T follicular helper cell (primary cell): Measurements from ENCODE around the gene FGFRL1.
"Not testable (repeated sequence)": the region's sequence is repeated elsewhere in the genome, so short reads cannot be mapped to it uniquely, and the experiment has no call there.

ENCODE experiments used
- DNase-seq: peaks from one replicate; pipeline ENCODE4 v3.0.0-alpha.2; 2020; ENCODE audit warnings: low read depth

The FGFRL1 gene

GRCh38 chr4:1039493-1040343 lies 28.3 kb downstream of the FGFRL1 start:
- DNase-seq: no peak

DNA sequence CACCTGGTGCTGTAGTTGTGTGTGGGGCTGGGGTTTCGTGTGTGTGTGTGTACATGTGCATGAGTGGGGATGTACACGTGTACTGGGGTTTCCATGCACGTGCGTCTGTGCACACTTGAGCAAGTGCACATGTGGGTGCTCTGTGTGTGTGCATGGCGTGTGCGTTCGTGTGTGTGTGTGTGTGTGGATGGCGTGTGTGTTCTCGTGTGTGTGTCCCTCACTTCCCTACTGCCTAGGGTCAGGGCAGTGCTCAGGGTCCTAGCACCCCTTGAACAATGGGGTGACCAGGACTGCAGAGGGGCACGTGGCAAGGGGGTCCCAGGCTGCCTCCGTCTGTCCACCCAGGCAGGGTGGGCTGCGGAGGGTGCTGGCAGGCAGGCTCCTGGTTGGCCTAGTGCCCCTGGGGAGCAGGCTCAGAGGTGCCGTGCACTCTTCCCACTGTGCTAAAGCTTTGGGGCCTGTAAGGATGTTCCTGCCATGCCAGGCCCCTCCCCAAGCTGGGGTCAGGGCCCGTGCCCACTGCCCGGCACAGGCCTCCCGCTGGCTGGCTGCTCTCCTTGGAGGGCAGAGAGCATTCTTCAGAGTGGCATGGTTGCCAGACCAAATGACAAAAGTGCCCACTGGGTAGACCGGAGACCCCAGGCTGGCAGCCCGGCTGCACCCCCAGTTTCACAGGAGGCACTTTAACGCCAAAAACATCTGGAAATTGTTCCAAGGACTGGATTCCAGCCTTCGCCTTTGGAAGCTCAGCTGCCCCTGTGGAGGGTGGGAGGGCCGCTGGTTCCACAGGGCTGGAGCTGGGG lies 29.1 kb downstream of the FGFRL1 start:
- DNase-seq: no peak

GRCh38 chr4:1041147-1041935 lies 29.9 kb downstream of the FGFRL1 start:
- DNase-seq: no peak

DNA sequence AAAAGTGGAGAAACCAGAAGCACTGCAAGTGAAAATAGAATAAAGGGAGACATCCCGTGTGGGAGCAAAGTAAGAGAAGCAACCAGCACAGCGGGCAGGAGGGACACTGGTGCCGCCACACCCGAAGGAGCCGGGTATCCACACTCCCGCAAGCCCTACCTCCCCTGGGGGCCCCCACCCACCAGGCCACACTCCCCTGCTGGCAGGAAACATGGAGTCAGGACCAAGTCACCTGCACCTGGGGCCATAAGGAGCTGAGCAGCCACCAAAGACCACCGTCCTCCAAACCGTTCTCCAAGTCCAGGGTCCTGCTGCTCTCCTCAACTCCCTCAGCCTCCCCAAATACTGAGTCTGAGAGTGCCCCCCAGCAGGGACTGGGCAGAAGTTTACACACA lies 30.5 kb downstream of the FGFRL1 start:
- no peak for DNase-seq

DNA sequence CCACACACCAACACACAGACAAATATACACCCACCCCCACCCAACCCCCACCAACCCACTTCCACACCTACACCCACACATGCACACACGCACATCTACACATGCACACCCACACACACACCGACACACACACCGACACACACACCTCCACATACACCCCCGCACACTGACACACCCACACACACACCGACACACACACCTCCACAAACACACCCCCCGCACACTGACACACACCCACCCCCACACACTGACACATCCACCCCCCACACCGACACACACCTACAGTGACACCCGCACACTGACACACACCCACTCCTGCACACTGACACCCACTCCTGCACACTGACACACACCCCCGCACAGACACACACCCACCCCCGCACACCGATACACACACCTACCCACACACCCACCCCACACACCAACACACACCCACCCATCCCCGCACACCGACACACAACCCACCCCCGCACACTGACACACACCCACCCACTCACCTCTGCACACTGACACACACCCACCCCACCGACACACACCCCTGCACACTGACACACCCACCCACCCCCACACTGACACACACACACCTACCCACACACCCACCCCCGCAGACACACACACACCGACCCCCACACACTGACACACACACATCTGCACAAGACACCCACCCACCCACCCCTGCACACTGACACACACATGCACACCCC lies 31.1 kb downstream of the FGFRL1 start:
- DNase-seq: no peak

DNA sequence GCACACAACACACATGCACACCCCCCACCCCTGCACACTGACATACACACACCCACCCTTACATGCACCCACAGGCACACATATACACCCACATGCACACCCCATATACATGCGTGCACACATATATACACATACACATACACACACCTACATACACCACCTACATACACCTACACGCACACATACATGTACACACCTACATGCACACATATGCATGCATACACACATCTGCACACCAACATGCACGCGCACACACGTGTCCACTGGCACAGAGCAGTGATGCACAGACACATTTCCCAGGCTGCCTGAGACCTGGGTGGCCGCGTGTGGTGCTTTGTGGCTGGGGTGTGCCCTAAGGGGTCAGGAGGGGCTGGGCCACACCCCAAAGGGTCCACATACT lies 31.7 kb downstream of the FGFRL1 start:
- no peak for DNase-seq

DNA sequence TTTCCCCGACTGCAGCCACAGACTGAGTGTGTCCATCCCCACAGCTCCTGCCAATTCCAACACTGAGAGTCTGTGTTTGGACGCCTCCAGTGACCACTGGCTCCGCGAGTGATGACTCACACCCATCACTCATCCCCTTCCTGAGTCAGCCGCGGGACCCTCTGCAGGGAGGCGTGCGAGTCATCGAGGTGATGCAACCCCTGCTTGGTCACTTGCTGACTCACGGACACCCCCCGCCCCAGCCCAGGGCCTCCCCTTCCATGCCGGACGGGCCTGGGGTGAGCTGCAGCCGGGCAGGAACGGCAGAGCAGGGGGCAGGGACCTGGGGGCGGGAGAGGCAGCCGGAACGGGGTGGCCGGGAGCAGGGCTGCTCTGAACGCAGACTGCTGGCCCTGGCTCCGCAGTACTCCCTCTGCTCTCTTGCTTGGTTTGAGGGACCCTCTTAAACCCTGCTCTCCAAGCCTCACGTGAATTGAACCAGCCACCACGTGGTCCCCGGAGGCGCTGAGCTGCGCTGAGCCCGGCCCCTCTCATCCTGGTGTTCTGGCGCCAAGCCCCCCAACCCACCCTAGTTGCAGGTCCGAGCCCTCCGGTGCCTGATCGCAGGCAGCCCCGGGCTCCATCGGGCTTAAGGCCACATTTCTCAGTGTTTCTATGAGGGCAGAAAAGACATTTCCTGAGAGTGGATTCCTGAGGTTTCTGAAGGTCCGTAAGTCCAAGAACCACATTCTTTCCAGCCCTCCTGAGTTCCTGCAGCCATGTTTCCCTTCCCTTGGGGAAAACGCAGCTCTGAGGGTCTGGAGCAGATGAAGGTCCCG lies 32.4 kb downstream of the FGFRL1 start:
- no peak for DNase-seq

DNA sequence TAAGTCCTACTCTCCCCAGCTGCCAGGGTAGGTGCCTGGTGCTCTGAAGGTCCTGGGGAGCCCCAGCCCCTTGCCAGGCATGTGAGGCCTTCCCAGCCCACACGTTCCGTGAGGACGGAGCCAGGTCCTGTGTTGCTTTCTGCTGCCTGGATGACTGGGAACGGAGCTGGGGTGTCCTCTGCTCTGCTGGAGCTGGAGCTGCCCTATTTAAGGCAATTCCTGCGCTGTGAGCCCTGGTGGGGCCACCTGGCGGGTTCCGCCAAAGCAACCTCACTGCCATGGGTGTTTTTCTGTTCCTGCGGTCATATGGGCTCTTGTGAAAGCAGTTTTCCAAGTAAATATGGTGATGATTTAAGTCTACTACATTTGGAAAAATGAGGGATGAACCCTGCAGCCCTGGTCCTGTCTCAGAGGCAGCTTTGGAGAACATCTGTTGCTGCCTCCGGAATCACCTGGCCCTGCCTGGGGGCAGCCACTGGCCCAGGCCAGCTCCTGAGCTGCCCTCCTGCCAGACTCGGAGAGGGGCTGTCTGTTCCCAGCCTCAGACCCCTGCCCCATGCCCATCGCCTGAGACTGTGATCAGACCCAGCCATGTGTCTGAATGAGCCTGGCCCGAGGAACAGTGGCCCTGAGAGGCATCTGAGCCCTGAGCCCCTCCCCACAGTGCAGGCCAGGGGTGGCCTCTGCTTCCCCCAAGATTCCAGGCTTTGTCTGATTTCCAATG lies 33.2 kb downstream of the FGFRL1 start:
- DNase-seq: no peak

GRCh38 chr4:1045193-1045594 lies 33.8 kb downstream of the FGFRL1 start:
- no peak for DNase-seq

GRCh38 chr4:1045595-1046201 lies 34.3 kb downstream of the FGFRL1 start:
- DNase-seq: no peak

- DNase-seq: not testable (repeated sequence)
Measured at GRCh38 chr4:1046581-1047011, 35.2 kb downstream of the FGFRL1 start.

GRCh38 chr4:1047106-1047975 lies 35.9 kb downstream of the FGFRL1 start:
- DNase-seq: no peak

- DNase-seq: no peak
Measured at GRCh38 chr4:1047976-1048772, 36.7 kb downstream of the FGFRL1 start.

GRCh38 chr4:1048773-1049590 lies 37.6 kb downstream of the FGFRL1 start:
- DNase-seq: no peak

GRCh38 chr4:1049591-1049905 lies 38.1 kb downstream of the FGFRL1 start:
- no peak for DNase-seq

GRCh38 chr4:1050486-1051213 lies 39.2 kb downstream of the FGFRL1 start:
- no peak for DNase-seq
